GM23248 (cell line): ENCODE results near the gene DDOST. TPM values are rescaled to one million over a fixed set of nuclear protein-coding genes. Genes with fewer than 3 reads are reported as not detected.
A peak's percentile ranks its signal among the peaks of the same experiment; 100 is the strongest.

Experiments
- DNase-seq: peaks from one replicate; pipeline ENCODE4 v3.0.0-alpha.2; 2015
- H2AFZ ChIP-seq: fragments of 200-600 bp; sonication (generic); 2 replicates; pipeline ENCODE4 v1.6.1; 2016; ENCODE audit warnings: antibody characterized with exemption
- H3F3A ChIP-seq: fragments of 200-600 bp; sonication (generic); 2 replicates; pipeline ENCODE4 v1.6.1; 2016; ENCODE audit warnings: mild to moderate bottlenecking, antibody characterized with exemption, mixed run types; ENCODE audit not compliant: insufficient read depth
- H3K27ac ChIP-seq: fragments of 200-600 bp; sonication (generic); 2 replicates; pipeline ENCODE4 v1.5.1; 2016; ENCODE audit warnings: mild to moderate bottlenecking
- H3K27me3 ChIP-seq: fragments of 200-600 bp; sonication (generic); replicated peaks from 2 replicates; pipeline ENCODE4 v1.6.1; 2016; ENCODE audit warnings: mild to moderate bottlenecking; ENCODE audit not compliant: insufficient read depth
- H3K36me3 ChIP-seq: fragments of 200-600 bp; sonication (generic); 2 replicates; pipeline ENCODE4 v1.6.1; 2016; ENCODE audit warnings: low read depth, mild to moderate bottlenecking
- H3K4me1 ChIP-seq: fragments of 200-600 bp; sonication (generic); 2 replicates; pipeline ENCODE4 v1.6.1; 2016; ENCODE audit warnings: mild to moderate bottlenecking; ENCODE audit not compliant: insufficient read depth
- H3K4me2 ChIP-seq: fragments of 200-600 bp; sonication (generic); one replicate; pipeline ENCODE4 v1.6.1; 2016; ENCODE audit warnings: mild to moderate bottlenecking; ENCODE audit not compliant: unreplicated experiment
- H3K4me3 ChIP-seq: fragments of 200-600 bp; sonication (generic); 2 replicates; pipeline ENCODE4 v1.5.1; 2016; ENCODE audit warnings: mild to moderate bottlenecking
- H3K79me2 ChIP-seq: fragments of 200-600 bp; sonication (generic); 2 replicates; pipeline ENCODE4 v1.6.1; 2016; ENCODE audit warnings: mild to moderate bottlenecking; ENCODE audit not compliant: insufficient read depth
- H3K9ac ChIP-seq: fragments of 200-600 bp; sonication (generic); 2 replicates; pipeline ENCODE4 v1.6.1; 2016; ENCODE audit warnings: mild to moderate bottlenecking
- H3K9me2 ChIP-seq: fragments of 200-600 bp; sonication (generic); 2 replicates; pipeline ENCODE4 v1.6.1; 2016; ENCODE audit warnings: mixed run types, mild to moderate bottlenecking, moderate library complexity; ENCODE audit not compliant: insufficient read depth
- H3K9me3 ChIP-seq: fragments of 200-600 bp; sonication (generic); one replicate; pipeline ENCODE4 v1.6.1; 2017; ENCODE audit warnings: low read depth
- H4K20me1 ChIP-seq: fragments of 200-600 bp; sonication (generic); 2 replicates; pipeline ENCODE4 v1.6.0; 2016; ENCODE audit not compliant: insufficient read depth
- EZH2 ChIP-seq: fragments of 200-600 bp; sonication (generic); IDR thresholded peaks from 2 replicates; pipeline ENCODE4 v1.6.1; 2018; ENCODE audit warnings: antibody characterized with exemption, mild to moderate bottlenecking; ENCODE audit not compliant: insufficient read depth, poor library complexity, severe bottlenecking
- EZH2phosphoT487 ChIP-seq: fragments of 200-600 bp; sonication (generic); IDR thresholded peaks from 2 replicates; pipeline ENCODE4 v1.6.1; 2018; ENCODE audit warnings: antibody characterized with exemption, moderate library complexity, mild to moderate bottlenecking, low read depth; ENCODE audit not compliant: insufficient read depth
- WGBS, 2 experiments: methylation state at CpG; one replicate each; pipeline ENCODE4 v1.1.6; 2015 to 2017; ENCODE audit warnings: low lambda C conversion rate in 2 of 2, low coverage in 1 of 2; ENCODE audit errors: missing lambda C conversion rate in 2 of 2; 5-methylcytosine and 5-hydroxymethylcytosine counted together
- in situ Hi-C: fragments of 300-500 bp; cut with MboI; formaldehyde crosslinking; loops from 2 replicates; pipeline ENCODE4 v1.15.0; 2020
- polyA plus RNA-seq: library from polyadenylated mRNA; unstranded; fragments of >200 nt; fragmentation: Nextera tagmentation; extraction: Ambion mirVana; gene quantifications from 2 replicates; pipeline ENCODE4 v1.2.1, GENCODE V29; 2016
- total RNA-seq: library from RNA; depleted of rRNA; stranded (reverse); fragments of >200 nt; shearing (Covaris generic); gene quantifications from 2 replicates; pipeline ENCODE4 v1.2.3, GENCODE V29; 2014; rRNA removed

DDOST gene
- total and polyA plus RNA-seq, 2 experiments from 2014 or later: 348 to 356 TPM

DNA sequence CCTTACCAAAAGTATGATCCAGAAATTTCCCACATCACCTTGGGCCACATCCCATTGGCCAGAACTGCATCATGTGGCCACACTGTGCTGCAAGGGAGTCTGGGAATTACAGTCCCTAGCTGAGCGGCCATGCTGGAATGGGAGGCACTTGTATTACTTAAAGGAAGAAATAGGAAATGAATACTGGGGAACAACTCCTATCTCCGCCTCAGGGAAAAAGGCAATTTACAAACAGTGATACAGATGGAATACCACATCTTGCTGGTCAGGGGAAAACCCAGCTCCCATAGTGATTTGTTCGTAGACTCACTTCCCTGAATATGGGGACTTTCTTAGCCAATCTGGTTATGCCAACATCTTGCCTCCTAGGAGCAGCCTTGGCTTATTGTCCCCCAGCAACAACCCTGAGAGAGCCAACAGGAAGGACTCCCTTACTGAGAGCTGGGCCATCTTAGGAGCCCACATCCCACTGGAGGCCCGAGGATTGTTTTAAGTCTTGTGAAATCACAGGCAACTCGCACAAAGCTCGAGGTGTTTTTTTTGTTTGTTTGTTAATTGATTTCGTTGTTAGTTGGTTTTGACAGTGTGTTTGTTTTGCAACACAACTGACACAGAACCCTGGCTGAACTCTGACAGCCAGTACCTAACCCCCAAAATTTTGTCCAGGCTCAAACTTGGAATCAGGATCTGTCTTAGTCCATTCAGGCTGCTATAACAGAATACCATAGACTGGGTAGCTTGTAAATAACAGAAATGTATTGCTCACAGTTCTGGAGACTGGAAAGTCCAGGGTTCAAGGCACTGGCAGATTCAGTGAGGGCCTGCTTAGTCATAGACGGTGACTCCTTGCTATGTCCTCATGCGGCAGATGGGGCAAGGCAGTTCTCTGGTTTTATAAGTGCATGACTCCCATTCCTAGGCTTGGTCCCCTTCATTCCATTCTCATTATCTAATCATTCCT lies 57.4 kb downstream of the DDOST start:
- H3K27me3 ChIP-seq: no peaks in the 10 kb centered on the region
- no peaks in the 10 kb centered on the region for H3K36me3 ChIP-seq
- 0 out of 2 replicates have a peak overlapping the region, but pooled peaks have one; percentile 9 for H2AFZ ChIP-seq
- peaks cover 43% of the 10 kb centered on the region for H3K4me1 ChIP-seq
- H3K4me3 ChIP-seq: no peak overlapping the region
- in situ Hi-C loops: no loop called here
- peaks cover 28% of the 10 kb centered on the region for H3F3A ChIP-seq
- peak overlapping the region; percentile 75 for H3K27ac ChIP-seq
- H3K79me2 ChIP-seq: no peaks in the 10 kb centered on the region
- 56 to 61% methylated on average over 9 of the region's 9 CpGs for WGBS, 2 experiments
- H3K9me3 ChIP-seq: no peaks in the 10 kb centered on the region
- peak overlapping the region; percentile 21 for H3K4me2 ChIP-seq
- no peaks in the 10 kb centered on the region for H4K20me1 ChIP-seq
- H3K9me2 ChIP-seq: no peaks in the 10 kb centered on the region
- peak; percentile 96 for DNase-seq
- H3K9ac ChIP-seq: peak overlapping the region; percentile 27
- TF ChIP-seq EZH2 (no peak), EZH2phosphoT487 (no peak)

GRCh38 chr1:20602851-20603450 lies 58.2 kb downstream of the DDOST start:
- Histone ChIP-seq H3K27ac (peak overlapping the region; percentile 75), H3K4me1 (peaks cover 43% of the 10 kb centered on the region), H3K27me3 (no peaks in the 10 kb centered on the region), H2AFZ (0 out of 2 replicates have a peak overlapping the region, but pooled peaks have one; percentile 9), H3F3A (peaks cover 28% of the 10 kb centered on the region), H3K4me2 (peak overlapping the region; percentile 15), H3K9me2 (no peaks in the 10 kb centered on the region), H3K36me3 (no peaks in the 10 kb centered on the region), H3K9ac (0 out of 2 replicates have a peak overlapping the region, but pooled peaks have one; percentile 27), H3K4me3 (no peak overlapping the region), H3K9me3 (no peaks in the 10 kb centered on the region), H3K79me2 (no peaks in the 10 kb centered on the region), H4K20me1 (no peaks in the 10 kb centered on the region)
- TF ChIP-seq EZH2 (no peak), EZH2phosphoT487 (no peak)
- WGBS, 2 experiments: 85 to 94% methylated on average over 4 of the region's 4 CpGs
- in situ Hi-C loops: no loop called here
- peak; percentile 40 for DNase-seq

Other genes starting within 250 kb of the DDOST start
- gene CAMK2N1, start 175.2 kb downstream of the DDOST start, total RNA-seq: 37.6 and 38.2 TPM in 2 replicates
- 28.6 and 28.8 TPM in 2 replicates for gene CAMK2N1, start 175.2 kb downstream of the DDOST start, polyA plus RNA-seq
- 36.8 and 50.7 TPM in 2 replicates for gene MUL1, start 153.2 kb downstream of the DDOST start, total RNA-seq
- 50.6 and 51.0 TPM in 2 replicates for gene MUL1, start 153.2 kb downstream of the DDOST start, polyA plus RNA-seq
- gene FAM43B, start 108.8 kb downstream of the DDOST start, total RNA-seq: 0.11 TPM in 1 of 2 replicates, not detected in the other
- gene FAM43B, start 108.8 kb downstream of the DDOST start, polyA plus RNA-seq: 0.31 and 0.52 TPM in 2 replicates
- 3.0 and 5.9 TPM in 2 replicates for gene CDA, start 72.3 kb downstream of the DDOST start, total RNA-seq
- gene CDA, start 72.3 kb downstream of the DDOST start, polyA plus RNA-seq: 9.6 and 9.9 TPM in 2 replicates
- 141 and 151 TPM in 2 replicates for gene PINK1, start 27.9 kb downstream of the DDOST start, total RNA-seq
- 102 and 104 TPM in 2 replicates for gene PINK1, start 27.9 kb downstream of the DDOST start, polyA plus RNA-seq
- gene KIF17, start 56.6 kb upstream of the DDOST start, total RNA-seq: 0.11 TPM in 1 of 2 replicates, not detected in the other
- gene KIF17, start 56.6 kb upstream of the DDOST start, polyA plus RNA-seq: 0.10 and 0.31 TPM in 2 replicates
- 1.0 and 1.4 TPM in 2 replicates for gene SH2D5, start 71.3 kb upstream of the DDOST start, total RNA-seq
- 0.43 and 1.1 TPM in 2 replicates for gene SH2D5, start 71.3 kb upstream of the DDOST start, polyA plus RNA-seq
- gene HP1BP3, start 125.9 kb upstream of the DDOST start, total RNA-seq: 141 and 151 TPM in 2 replicates
- 129 and 138 TPM in 2 replicates for gene HP1BP3, start 125.9 kb upstream of the DDOST start, polyA plus RNA-seq